Measurements from ENCODE around the gene ATP1A4.

ATP1A4 gene

GRCh38 chr1:160193832-160194736 lies 42.7 kb downstream of the ATP1A4 start (continued):
- no peak for TF ChIP-seq ZNF529 (tag by site-specific recombination; IDR thresholded peaks at IDR 0.05; ENCODE audit: insufficient replicate concordance)
- TF ChIP-seq WT1 (tag by site-specific recombination; IDR thresholded peaks at IDR 0.05) = no peak
- TF ChIP-seq ZNF155 (tag by site-specific recombination; IDR thresholded peaks at IDR 0.05) = no peak
- no peak for TF ChIP-seq ZBTB20 (tag by site-specific recombination; IDR thresholded peaks at IDR 0.05)
- TF ChIP-seq GLIS2 (tag by site-specific recombination; IDR thresholded peaks at IDR 0.05) = no peak
- TF ChIP-seq ZNF560 (tag by site-specific recombination; IDR thresholded peaks at IDR 0.05; ENCODE audit: borderline replicate concordance) = no peak
- TF ChIP-seq ZNF488 (tag by site-specific recombination; IDR thresholded peaks at IDR 0.05) = no peak
- peak; percentile 49; the same call in 1 of the 2 replicates for TF ChIP-seq ZNF621 (tag by site-specific recombination; IDR thresholded peaks at IDR 0.05)
- peak; percentile 22; the same call in 1 of the 2 replicates for TF ChIP-seq ZNF311 (tag by site-specific recombination; IDR thresholded peaks at IDR 0.05; ENCODE audit: borderline replicate concordance)
- TF ChIP-seq ZNF248 (tag by site-specific recombination; IDR thresholded peaks at IDR 0.05) = peak; percentile 9; the same call in 1 of the 2 replicates
- no peak for TF ChIP-seq HOXC10 (CRISPR knock-in tag; IDR thresholded peaks at IDR 0.05)
- TF ChIP-seq ZNF449 (tag by site-specific recombination; IDR thresholded peaks at IDR 0.05) = no peak
- no peak for TF ChIP-seq SP7 (tag by site-specific recombination; IDR thresholded peaks at IDR 0.05)
- TF ChIP-seq ZBTB48 (tag by site-specific recombination; IDR thresholded peaks at IDR 0.05) = peak; percentile 28; the same call in 1 of the 2 replicates
- TF ChIP-seq ZNF623 (tag by site-specific recombination; IDR thresholded peaks at IDR 0.05) = no peak
- TF ChIP-seq ZBTB49 (tag by site-specific recombination; IDR thresholded peaks at IDR 0.05; ENCODE audit: low read depth) = no peak
- TF ChIP-seq KLF16 (tag by site-specific recombination; IDR thresholded peaks at IDR 0.05) = no peak
- no peak for TF ChIP-seq ZNF404 (tag by site-specific recombination; IDR thresholded peaks at IDR 0.05)
- no peak for TF ChIP-seq ZSCAN5A (tag by site-specific recombination; IDR thresholded peaks at IDR 0.05)
- peak; percentile 56; the same call in 1 of the 2 replicates for TF ChIP-seq ZNF707 (tag by site-specific recombination; IDR thresholded peaks at IDR 0.05)
- no peak for TF ChIP-seq ZNF391 (tag by site-specific recombination; IDR thresholded peaks at IDR 0.05; ENCODE audit: borderline replicate concordance, low read depth)
- TF ChIP-seq ZNF473 (tag by site-specific recombination; IDR thresholded peaks at IDR 0.05) = peak; percentile 8; the same call in 1 of the 2 replicates
- TF ChIP-seq ZNF548 (tag by site-specific recombination; IDR thresholded peaks at IDR 0.05) = peak; percentile 12; the same call in 1 of the 2 replicates
- no peak for TF ChIP-seq ZNF843 (tag by site-specific recombination; IDR thresholded peaks at IDR 0.05)
- no peak for TF ChIP-seq ZBTB17 (tag by site-specific recombination; IDR thresholded peaks at IDR 0.05)
- TF ChIP-seq ZNF544 (tag by site-specific recombination; IDR thresholded peaks at IDR 0.05) = no peak
- TF ChIP-seq TCF7L2 (IDR thresholded peaks at IDR 0.05; ENCODE audit: borderline replicate concordance, low read depth, low read length) = no peak
